HAP-1 (cell line): Measurements from ENCODE around the gene RASGRP1.

ENCODE experiments used
- DNase-seq, 2 experiments: peaks; one replicate each; pipeline ENCODE4 v3.0.0-alpha.2; 2016 to 2020; ENCODE audit warnings: low spot score in 2 of 2
- H3K27me3 ChIP-seq: fragments of 250-450 bp; sonication (Bioruptor Pico); 2 replicates; pipeline ENCODE4 v1.5.1; 2020; ENCODE audit warnings: low read depth, mild to moderate bottlenecking, moderate library complexity
- H3K36me3 ChIP-seq: fragments of 250-450 bp; sonication (Bioruptor Pico); replicated peaks from 2 replicates; pipeline ENCODE4 v1.5.1; 2020; ENCODE audit warnings: mild to moderate bottlenecking
- H3K4me1 ChIP-seq: fragments of 250-450 bp; sonication (Bioruptor Pico); 2 replicates; pipeline ENCODE4 v1.5.1; 2020; ENCODE audit warnings: mild to moderate bottlenecking
- H3K4me3 ChIP-seq: fragments of 250-450 bp; sonication (Bioruptor Pico); 2 replicates; pipeline ENCODE4 v1.5.1; 2020; ENCODE audit warnings: mild to moderate bottlenecking, moderate library complexity
- H3K9me3 ChIP-seq: fragments of 250-450 bp; sonication (Bioruptor Pico); 2 replicates; pipeline ENCODE4 v1.5.1; 2020; ENCODE audit warnings: mild to moderate bottlenecking, moderate library complexity
- in situ Hi-C: fragments of 300-500 bp; cut with MboI; formaldehyde crosslinking; loops from 3 replicates; pipeline ENCODE4 v1.14.3; 2020; ENCODE audit warnings: low sequenced_read_pairs, inconsistent platforms, mixed read lengths

The RASGRP1 gene

GRCh38 chr15:38464675-38465074 lies 99.9 kb downstream of the RASGRP1 start:
- DNase-seq, result no peak
- Histone ChIP-seq H3K36me3 (no peaks in the 10 kb centered on the region; the same call in 1 of the 2 replicates), H3K4me3 (no peak overlapping the region), H3K4me1 (no peaks in the 10 kb centered on the region), H3K9me3 (no peaks in the 10 kb centered on the region), H3K27me3 (no peaks in the 10 kb centered on the region)
- in situ Hi-C loops, result no loop called here

DNA sequence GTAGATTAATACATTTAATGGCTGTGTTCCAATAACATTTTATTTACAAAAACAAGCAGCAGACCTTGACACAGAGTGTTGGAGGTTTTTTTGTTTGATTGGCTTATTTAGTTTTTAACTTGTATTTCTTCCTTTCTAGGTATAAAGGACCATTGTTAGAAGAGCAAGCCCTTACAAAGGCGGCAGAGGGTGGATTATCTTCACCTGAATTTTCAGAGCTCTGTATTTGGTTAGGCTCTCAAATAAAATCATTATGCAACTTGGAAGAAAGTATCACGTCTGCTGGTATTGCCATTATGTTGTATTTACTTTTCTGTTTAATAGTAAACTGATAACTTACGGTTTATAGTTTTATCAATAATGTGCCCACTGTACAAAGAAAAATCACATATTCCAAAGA lies 100.7 kb downstream of the RASGRP1 start:
- in situ Hi-C loops, result no loop called here
- H3K4me3 ChIP-seq, result no peak overlapping the region
- DNase-seq, result no peak
- no peaks in the 10 kb centered on the region for H3K9me3 ChIP-seq
- no peaks in the 10 kb centered on the region; the same call in 1 of the 2 replicates for H3K36me3 ChIP-seq
- no peaks in the 10 kb centered on the region for H3K27me3 ChIP-seq
- no peaks in the 10 kb centered on the region for H3K4me1 ChIP-seq

- in situ Hi-C loops, result no loop called here
- Histone ChIP-seq H3K36me3 (no peaks in the 10 kb centered on the region; the same call in 1 of the 2 replicates), H3K4me3 (no peak overlapping the region), H3K4me1 (no peaks in the 10 kb centered on the region), H3K27me3 (no peaks in the 10 kb centered on the region), H3K9me3 (no peaks in the 10 kb centered on the region)
- no peak for DNase-seq
These were observed 103.4 kb downstream of the RASGRP1 start for GRCh38 chr15:38461066-38461833.

GRCh38 chr15:38460543-38460942 lies 104.1 kb downstream of the RASGRP1 start:
- no peak for DNase-seq
- H3K27me3 ChIP-seq, result no peaks in the 10 kb centered on the region
- no peak overlapping the region for H3K4me3 ChIP-seq
- H3K4me1 ChIP-seq, result peaks cover 3% of the 10 kb centered on the region; the same call in 1 of the 2 replicates
- in situ Hi-C loops, result no loop called here
- H3K9me3 ChIP-seq, result no peaks in the 10 kb centered on the region
- H3K36me3 ChIP-seq, result no peaks in the 10 kb centered on the region

DNA sequence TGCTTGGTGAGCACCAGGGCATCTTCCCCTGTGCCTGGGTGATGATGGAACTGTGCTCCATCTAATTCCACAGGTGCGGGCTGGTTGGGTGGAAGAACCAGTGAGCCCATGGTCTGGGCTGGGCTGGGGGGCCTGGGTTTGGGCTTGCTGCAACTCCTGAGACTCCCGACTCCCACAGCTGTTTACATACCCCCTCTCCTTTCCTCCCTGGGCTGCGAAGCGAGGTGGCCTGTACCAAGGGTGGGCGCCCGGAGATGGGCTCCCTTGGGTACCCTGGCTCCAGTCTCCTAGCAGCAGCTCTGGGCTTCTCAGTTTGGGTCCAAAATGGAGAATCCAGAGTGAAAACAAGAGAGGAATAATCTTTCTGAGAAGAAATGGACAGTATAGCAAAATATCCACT lies 105.1 kb downstream of the RASGRP1 start:
- Histone ChIP-seq H3K9me3 (no peaks in the 10 kb centered on the region), H3K36me3 (no peaks in the 10 kb centered on the region), H3K4me1 (peaks cover 7% of the 10 kb centered on the region; the same call in 1 of the 2 replicates), H3K4me3 (no peak overlapping the region), H3K27me3 (no peaks in the 10 kb centered on the region)
- in situ Hi-C loops, result no loop called here
- DNase-seq, result no peak

DNA sequence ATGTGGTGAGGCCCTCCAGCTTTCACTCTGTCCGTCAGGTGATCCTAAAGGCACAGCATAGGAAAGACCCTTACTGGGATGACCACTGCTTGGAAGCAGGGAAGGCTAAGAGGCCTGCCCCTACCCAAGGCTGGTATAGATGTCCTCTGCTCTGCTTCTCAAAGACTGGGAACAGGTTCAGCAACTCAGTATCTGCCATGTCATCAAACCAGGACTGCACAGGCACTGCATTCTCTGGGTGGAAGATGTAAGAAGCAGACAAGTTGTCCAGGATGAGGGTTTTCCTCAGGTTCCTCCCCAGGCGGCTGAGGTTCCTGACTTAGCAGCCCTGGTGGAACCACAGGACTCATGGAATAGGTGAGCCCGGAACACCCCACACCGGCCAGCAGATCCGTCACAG lies 106.0 kb downstream of the RASGRP1 start:
- H3K27me3 ChIP-seq, result no peaks in the 10 kb centered on the region
- no peaks in the 10 kb centered on the region for H3K36me3 ChIP-seq
- no peak overlapping the region for H3K4me3 ChIP-seq
- H3K9me3 ChIP-seq, result no peaks in the 10 kb centered on the region
- DNase-seq, result no peak
- peaks cover 8% of the 10 kb centered on the region for H3K4me1 ChIP-seq
- in situ Hi-C loops, result no loop called here

- H3K9me3 ChIP-seq, result no peaks in the 10 kb centered on the region
- in situ Hi-C loops, result no loop called here
- H3K4me1 ChIP-seq, result peaks cover 13% of the 10 kb centered on the region
- DNase-seq, result no peak
- H3K27me3 ChIP-seq, result peaks cover 2% of the 10 kb centered on the region; the same call in 1 of the 2 replicates
- no peaks in the 10 kb centered on the region for H3K36me3 ChIP-seq
- H3K4me3 ChIP-seq, result peak overlapping the region; percentile 82
These were observed 109.5 kb downstream of the RASGRP1 start for GRCh38 chr15:38455092-38455491.

- Histone ChIP-seq H3K27me3 (peaks cover 2% of the 10 kb centered on the region; the same call in 1 of the 2 replicates), H3K4me1 (peaks cover 13% of the 10 kb centered on the region), H3K36me3 (no peaks in the 10 kb centered on the region), H3K4me3 (peak overlapping the region; percentile 82), H3K9me3 (no peaks in the 10 kb centered on the region)
- no peak for DNase-seq
- in situ Hi-C loops, result no loop called here
These were observed 109.9 kb downstream of the RASGRP1 start for GRCh38 chr15:38454696-38455090.

DNA sequence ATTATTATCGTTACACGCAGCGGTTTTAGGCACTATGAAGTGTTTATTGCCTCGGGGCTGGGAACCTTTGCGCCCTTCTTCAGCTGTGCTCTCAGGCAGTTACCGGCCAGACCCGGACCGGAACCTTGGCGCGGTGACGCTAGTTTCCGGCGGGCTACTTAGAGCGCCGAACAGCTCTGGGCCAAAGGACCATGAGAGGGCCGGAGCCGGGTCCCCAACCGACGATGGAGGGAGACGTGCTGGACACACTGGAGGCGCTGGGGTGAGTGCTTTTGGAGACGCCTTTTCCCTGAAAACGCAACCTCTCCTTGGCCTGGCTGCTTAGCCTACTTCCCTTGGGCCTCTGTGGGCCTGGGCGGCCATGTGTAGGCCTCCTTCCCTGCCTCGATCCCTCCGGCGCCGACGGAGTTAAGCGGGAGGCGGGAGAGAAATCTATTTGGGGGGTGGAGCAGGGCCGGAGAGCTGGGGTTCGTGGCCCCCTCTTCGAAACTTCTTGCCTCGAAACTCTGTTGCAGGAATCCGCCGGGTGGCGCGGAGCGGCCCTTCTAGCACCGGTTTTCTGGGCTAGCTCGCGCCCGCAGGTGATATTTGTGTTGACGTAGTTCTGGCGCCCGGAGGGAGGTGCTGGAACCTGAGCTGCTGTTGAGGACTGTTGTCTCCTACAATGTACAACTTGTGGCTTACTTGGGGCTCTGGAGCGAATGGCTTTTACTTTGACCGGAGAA lies 110.5 kb downstream of the RASGRP1 start, which contains the start of gene FAM98B:
Gene FAM98B, plus strand, starts transcription at position 157 of the 725 bp plus-strand sequence. Its CDS starts 35 bp downstream, at position 192.
- peaks cover 7% of the 10 kb centered on the region; the same call in 1 of the 2 replicates for H3K27me3 ChIP-seq
- in situ Hi-C loops, result no loop called here
- H3K4me1 ChIP-seq, result peaks cover 13% of the 10 kb centered on the region
- no peaks in the 10 kb centered on the region for H3K36me3 ChIP-seq
- peak; percentile 68 to 92 for DNase-seq
- peak within 1 kb of the TSS; percentile 82 for H3K4me3 ChIP-seq
- no peaks in the 10 kb centered on the region for H3K9me3 ChIP-seq

- Histone ChIP-seq H3K4me3 (no peak overlapping the region), H3K4me1 (no peaks in the 10 kb centered on the region; the same call in 1 of the 2 replicates), H3K27me3 (peaks cover 6% of the 10 kb centered on the region), H3K9me3 (no peaks in the 10 kb centered on the region), H3K36me3 (no peaks in the 10 kb centered on the region)
- in situ Hi-C loops, result loop anchor here (10.0 kb wide), 1 partner anchor 254 kb away; no protein-coding TSS in a partner anchor
- no peak for DNase-seq
These were observed 123.5 kb downstream of the RASGRP1 start for GRCh38 chr15:38441130-38441519.

GRCh38 chr15:38440353-38441129 lies 124.1 kb downstream of the RASGRP1 start:
- peak; percentile 48 to 54 for DNase-seq
- Histone ChIP-seq H3K4me3 (no peak overlapping the region), H3K4me1 (no peaks in the 10 kb centered on the region; the same call in 1 of the 2 replicates), H3K9me3 (no peaks in the 10 kb centered on the region), H3K36me3 (no peaks in the 10 kb centered on the region), H3K27me3 (peaks cover 10% of the 10 kb centered on the region)
- in situ Hi-C loops, result loop anchor here (10.0 kb wide), 1 partner anchor 254 kb away; no protein-coding TSS in a partner anchor
